ENCODE data around the gene MYO1D.

MYO1D gene

GRCh38 chr17:32610943-32611342 lies 266.0 kb downstream of the MYO1D start:
- DNase-seq, result no peak

- DNase-seq, result no peak
Observed at GRCh38 chr17:32609884-32610650, 266.9 kb downstream of the MYO1D start.

GRCh38 chr17:32609085-32609484 lies 267.8 kb downstream of the MYO1D start:
- DNase-seq, result peak in 1 of 2 experiments; percentile 44

- DNase-seq, result no peak
Observed at GRCh38 chr17:32608267-32608666, 268.7 kb downstream of the MYO1D start.

GRCh38 chr17:32604966-32605365 lies 272.0 kb downstream of the MYO1D start:
- DNase-seq, result no peak

GRCh38 chr17:32602396-32602795 lies 274.5 kb downstream of the MYO1D start:
- DNase-seq, result no peak

- no peak for DNase-seq
Observed at GRCh38 chr17:32601866-32602265, 275.1 kb downstream of the MYO1D start.

GRCh38 chr17:32596628-32597027 lies 280.3 kb downstream of the MYO1D start:
- no peak for DNase-seq

- DNase-seq, result no peak
Observed at GRCh38 chr17:32596206-32596605, 280.7 kb downstream of the MYO1D start.

GRCh38 chr17:32593003-32593402 lies 283.9 kb downstream of the MYO1D start:
- no peak for DNase-seq

GRCh38 chr17:32591405-32591804 lies 285.5 kb downstream of the MYO1D start:
- DNase-seq, result no peak

- DNase-seq, result peak in 1 of 2 experiments; percentile 30
Observed at GRCh38 chr17:32590974-32591373, 285.9 kb downstream of the MYO1D start.

- DNase-seq, result no peak
Observed at GRCh38 chr17:32588982-32589381, 287.9 kb downstream of the MYO1D start.

GRCh38 chr17:32588135-32588534 lies 288.8 kb downstream of the MYO1D start:
- DNase-seq, result no peak

- DNase-seq, result no peak
Observed at GRCh38 chr17:32586666-32587065, 290.3 kb downstream of the MYO1D start.

GRCh38 chr17:32584792-32585191 lies 292.1 kb downstream of the MYO1D start:
- DNase-seq, result no peak

GRCh38 chr17:32583053-32583452 lies 293.9 kb downstream of the MYO1D start:
- no peak for DNase-seq

- no peak for DNase-seq
Observed at GRCh38 chr17:32575852-32576251, 301.1 kb downstream of the MYO1D start.

GRCh38 chr17:32570081-32570396 lies 306.9 kb downstream of the MYO1D start:
- no peak for DNase-seq

- DNase-seq, result no peak
Observed at GRCh38 chr17:32569171-32570080, 307.5 kb downstream of the MYO1D start.

- no peak for DNase-seq
Observed at GRCh38 chr17:32568705-32569104, 308.2 kb downstream of the MYO1D start.

- no peak for DNase-seq
Observed at GRCh38 chr17:32567511-32567910, 309.4 kb downstream of the MYO1D start.

- no peak for DNase-seq
Observed at GRCh38 chr17:32567086-32567485, 309.8 kb downstream of the MYO1D start.

GRCh38 chr17:32566303-32566702 lies 310.6 kb downstream of the MYO1D start:
- no peak for DNase-seq
